Thyroid gland (tissue), 4 donors: ENCODE results near the gene PTPRN2.

Source experiments
- POLR2A ChIP-seq, 2 donors: fragments of 450-650 bp; IDR thresholded peaks; one replicate each; pipeline ENCODE4 v1.6.1; 2017; ENCODE audit warnings: antibody characterized with exemption in 2 of 2, mild to moderate bottlenecking in 2 of 2, moderate library complexity in 1 of 2
- TF ChIP-seq, protein P1 (sequence below), 6 experiments: fragments of 200-600 bp in 3 of 6; fragments of 450-650 bp in 3 of 6; sonication (generic) in 3 of 6; IDR thresholded peaks; one replicate each; pipeline ENCODE4 v1.5.1; 2016 to 2019; ENCODE audit warnings: antibody characterized with exemption in 6 of 6, mild to moderate bottlenecking in 2 of 6, inconsistent platforms in 1 of 6, moderate library complexity in 1 of 6

DNA sequence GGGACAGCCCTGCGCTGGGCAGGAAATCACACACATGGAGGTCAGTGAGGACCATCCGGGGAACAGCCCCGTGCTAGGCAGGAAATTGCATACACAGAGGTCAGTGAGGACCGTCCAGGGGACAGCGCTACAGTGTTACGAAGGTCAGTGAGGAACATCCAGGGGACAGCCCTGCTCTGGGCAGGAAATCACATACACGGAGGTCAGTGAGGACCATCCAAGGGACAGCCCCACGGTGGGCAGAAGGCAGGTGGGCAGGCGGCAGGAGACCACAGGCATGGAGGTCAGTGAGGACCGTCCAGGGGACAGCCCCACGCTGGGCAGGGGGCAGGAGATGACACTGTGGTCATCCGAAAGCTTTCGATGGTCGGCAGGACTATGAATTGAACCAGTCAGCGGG is 79.7 kb downstream of the PTPRN2 start:
- TF ChIP-seq, protein P1, sequence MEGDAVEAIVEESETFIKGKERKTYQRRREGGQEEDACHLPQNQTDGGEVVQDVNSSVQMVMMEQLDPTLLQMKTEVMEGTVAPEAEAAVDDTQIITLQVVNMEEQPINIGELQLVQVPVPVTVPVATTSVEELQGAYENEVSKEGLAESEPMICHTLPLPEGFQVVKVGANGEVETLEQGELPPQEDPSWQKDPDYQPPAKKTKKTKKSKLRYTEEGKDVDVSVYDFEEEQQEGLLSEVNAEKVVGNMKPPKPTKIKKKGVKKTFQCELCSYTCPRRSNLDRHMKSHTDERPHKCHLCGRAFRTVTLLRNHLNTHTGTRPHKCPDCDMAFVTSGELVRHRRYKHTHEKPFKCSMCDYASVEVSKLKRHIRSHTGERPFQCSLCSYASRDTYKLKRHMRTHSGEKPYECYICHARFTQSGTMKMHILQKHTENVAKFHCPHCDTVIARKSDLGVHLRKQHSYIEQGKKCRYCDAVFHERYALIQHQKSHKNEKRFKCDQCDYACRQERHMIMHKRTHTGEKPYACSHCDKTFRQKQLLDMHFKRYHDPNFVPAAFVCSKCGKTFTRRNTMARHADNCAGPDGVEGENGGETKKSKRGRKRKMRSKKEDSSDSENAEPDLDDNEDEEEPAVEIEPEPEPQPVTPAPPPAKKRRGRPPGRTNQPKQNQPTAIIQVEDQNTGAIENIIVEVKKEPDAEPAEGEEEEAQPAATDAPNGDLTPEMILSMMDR (IDR thresholded peaks at IDR 0.05) = no peak
- TF ChIP-seq POLR2A (IDR thresholded peaks at IDR 0.05) = no peak
